MCF 10A (cell line): ENCODE results near the gene ARHGEF25. TPM values are rescaled to one million over a fixed set of nuclear protein-coding genes. Genes with fewer than 3 reads are reported as not detected.

Experiments
- BruUV-seq: library from RNA; stranded (reverse); fragments of 400-500 nt; replicated peaks from 2 replicates; lab custom pipeline; 2021; lab: Mats Ljungman, UMichigan
- CTCF ChIA-PET: fragments of 300-600 bp; sonication (Branson Sonifier 250); formaldehyde crosslinking; extraction: SDS; loops from one replicate; lab custom pipeline; 2021; ENCODE audit warnings: antibody characterized with exemption, inconsistent platforms; lab: Yijun Ruan, JAX
- POLR2A ChIA-PET: fragments of 300-600, 350-650 bp; sonication (Branson Sonifier 250); formaldehyde crosslinking; extraction: SDS; loops from one replicate; lab custom pipeline; 2020; ENCODE audit warnings: antibody characterized with exemption, inconsistent platforms; lab: Yijun Ruan, JAX
- DNase-seq: peaks from one replicate; pipeline ENCODE4 v3.0.0-alpha.2; 2018; ENCODE audit not compliant: unreplicated experiment
- H3K27ac Mint-ChIP-seq: one replicate; pipeline ENCODE4 v1.8.0; 2022; ENCODE audit warnings: mild to moderate bottlenecking, low read depth, mixed read lengths; ENCODE audit not compliant: unreplicated experiment
- H3K27me3 Mint-ChIP-seq: one replicate; pipeline ENCODE4 v1.8.0; 2022; ENCODE audit warnings: mixed read lengths; ENCODE audit not compliant: insufficient read depth, unreplicated experiment
- H3K36me3 Mint-ChIP-seq: one replicate; pipeline ENCODE4 v1.8.0; 2022; ENCODE audit warnings: mild to moderate bottlenecking, moderate library complexity, mixed read lengths; ENCODE audit not compliant: insufficient read depth, unreplicated experiment
- H3K4me1 Mint-ChIP-seq: one replicate; pipeline ENCODE4 v1.8.0; 2022; ENCODE audit warnings: mixed read lengths; ENCODE audit not compliant: insufficient read depth, unreplicated experiment
- H3K4me3 Mint-ChIP-seq: one replicate; pipeline ENCODE4 v1.8.0; 2022; ENCODE audit warnings: mild to moderate bottlenecking, moderate library complexity, mixed read lengths; ENCODE audit not compliant: unreplicated experiment
- H3K9me3 Mint-ChIP-seq: one replicate; pipeline ENCODE4 v1.8.0; 2022; ENCODE audit warnings: mixed read lengths; ENCODE audit not compliant: unreplicated experiment
- intact Hi-C: fragments of 100-400 bp; cut with micrococcal nuclease; formaldehyde crosslinking; loops from 2 replicates; pipeline ENCODE4 v1.14.1; 2022
- total RNA-seq: library from RNA; stranded (reverse); gene quantifications from 2 replicates; pipeline ENCODE4 v1.2.3, GENCODE V29; 2022
- TF ChIP-seq, protein P1 (sequence below): fragments of 200-600 bp; IDR thresholded peaks from one replicate; pipeline ENCODE4 v1.8.0; 2022; ENCODE audit warnings: antibody characterized with exemption, mild to moderate bottlenecking; ENCODE audit not compliant: unreplicated experiment

The ARHGEF25 gene
- total RNA-seq, 1 experiment from 2014 or later, result 0.37 TPM

DNA sequence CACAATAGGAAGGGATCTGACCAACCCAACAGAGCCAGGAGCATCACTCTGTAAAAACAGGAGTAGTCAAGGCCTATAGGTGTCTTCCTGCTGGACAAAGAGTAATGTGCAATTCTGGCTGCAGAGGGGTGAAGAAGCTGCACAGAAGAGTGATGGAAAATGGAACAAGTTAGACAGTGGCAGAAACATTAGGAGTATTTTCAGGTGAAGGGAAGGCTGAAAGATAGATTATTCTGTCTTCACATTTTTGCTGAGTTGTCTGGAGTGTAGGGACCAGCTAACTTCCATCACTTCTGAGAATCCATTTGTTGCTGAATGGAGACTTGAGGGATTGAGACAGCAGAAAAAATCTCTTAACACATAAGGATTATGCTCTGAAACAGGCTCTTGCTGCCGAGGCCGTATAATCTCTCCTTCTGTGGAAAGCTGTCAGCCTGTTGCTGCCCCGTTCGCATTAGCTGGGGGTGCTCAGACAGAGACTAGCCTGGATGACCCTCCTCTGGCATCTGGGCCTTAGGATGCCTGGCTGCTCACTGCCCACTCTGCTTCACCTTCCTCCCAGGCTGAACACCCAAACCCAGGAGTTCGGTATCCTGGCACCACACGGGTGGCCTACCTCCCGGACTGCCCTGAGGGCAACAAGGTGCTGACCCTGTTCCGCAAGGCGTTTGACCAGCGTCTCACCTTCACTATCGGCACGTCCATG is 3.1 kb upstream of the ARHGEF25 start:
- CTCF ChIA-PET, result interaction anchor here (0.6 to 4.5 kb wide), 4 partner anchors 12 to 128 kb away, joined by 3 to 30 read pairs (median 7); no protein-coding TSS in a partner anchor
- no peak for DNase-seq
- TF ChIP-seq, protein P1, sequence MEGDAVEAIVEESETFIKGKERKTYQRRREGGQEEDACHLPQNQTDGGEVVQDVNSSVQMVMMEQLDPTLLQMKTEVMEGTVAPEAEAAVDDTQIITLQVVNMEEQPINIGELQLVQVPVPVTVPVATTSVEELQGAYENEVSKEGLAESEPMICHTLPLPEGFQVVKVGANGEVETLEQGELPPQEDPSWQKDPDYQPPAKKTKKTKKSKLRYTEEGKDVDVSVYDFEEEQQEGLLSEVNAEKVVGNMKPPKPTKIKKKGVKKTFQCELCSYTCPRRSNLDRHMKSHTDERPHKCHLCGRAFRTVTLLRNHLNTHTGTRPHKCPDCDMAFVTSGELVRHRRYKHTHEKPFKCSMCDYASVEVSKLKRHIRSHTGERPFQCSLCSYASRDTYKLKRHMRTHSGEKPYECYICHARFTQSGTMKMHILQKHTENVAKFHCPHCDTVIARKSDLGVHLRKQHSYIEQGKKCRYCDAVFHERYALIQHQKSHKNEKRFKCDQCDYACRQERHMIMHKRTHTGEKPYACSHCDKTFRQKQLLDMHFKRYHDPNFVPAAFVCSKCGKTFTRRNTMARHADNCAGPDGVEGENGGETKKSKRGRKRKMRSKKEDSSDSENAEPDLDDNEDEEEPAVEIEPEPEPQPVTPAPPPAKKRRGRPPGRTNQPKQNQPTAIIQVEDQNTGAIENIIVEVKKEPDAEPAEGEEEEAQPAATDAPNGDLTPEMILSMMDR, result no peak
- H3K36me3 Mint-ChIP-seq, result peaks cover under 1% of the 10 kb centered on the region
- no peaks in the 10 kb centered on the region for H3K27me3 Mint-ChIP-seq
- no peak overlapping the region for H3K27ac Mint-ChIP-seq
- BruUV-seq, result no TSS peak
- no peaks in the 10 kb centered on the region for H3K9me3 Mint-ChIP-seq
- peaks cover 13% of the 10 kb centered on the region for H3K4me1 Mint-ChIP-seq
- H3K4me3 Mint-ChIP-seq, result no peak overlapping the region
- POLR2A ChIA-PET, result no interaction called here
- intact Hi-C loops, result no loop called here

DNA sequence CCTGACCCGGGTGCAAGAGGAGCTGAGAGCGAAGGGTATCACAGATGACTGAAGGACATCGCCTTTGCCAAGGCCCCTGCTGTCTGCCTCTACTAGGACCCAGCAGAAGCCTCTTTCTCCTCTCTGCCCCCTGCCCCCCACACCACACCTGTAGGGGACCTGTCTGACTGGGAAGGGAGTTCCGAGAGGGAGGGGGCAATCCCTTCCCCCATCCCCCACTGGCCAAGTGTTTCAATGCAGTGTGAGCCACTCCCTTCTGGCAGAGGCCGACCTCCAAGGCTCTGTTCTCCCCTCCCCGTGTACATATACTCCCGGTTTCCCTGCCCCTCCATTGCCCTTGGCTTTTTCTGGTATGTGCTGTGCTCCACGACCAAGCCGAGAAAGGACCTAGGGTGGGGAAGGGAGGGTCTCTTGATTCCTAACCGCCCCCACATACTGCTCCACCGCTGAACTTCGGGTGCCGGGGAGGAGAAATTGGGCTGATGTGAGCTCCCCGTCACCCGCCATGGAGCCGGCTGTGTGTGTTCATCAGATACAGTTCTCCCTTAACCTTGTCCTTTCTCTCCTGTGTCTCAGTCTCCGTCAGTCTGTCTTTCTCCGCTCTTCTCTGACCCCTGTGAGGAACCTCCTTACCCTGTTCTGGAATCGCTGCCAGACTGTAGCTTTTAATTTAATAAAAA is 2.0 kb upstream of the ARHGEF25 start:
- H3K9me3 Mint-ChIP-seq, result no peaks in the 10 kb centered on the region
- H3K36me3 Mint-ChIP-seq, result no peaks in the 10 kb centered on the region
- intact Hi-C loops, result no loop called here
- TF ChIP-seq, protein P1, result no peak
- H3K27ac Mint-ChIP-seq, result no peak overlapping the region
- ChIA-PET POLR2A (no interaction called here), CTCF (interaction anchor here (2.7 to 4.5 kb wide), 2 partner anchors 11 to 26 kb away, joined by 10 to 30 read pairs; no protein-coding TSS in a partner anchor)
- DNase-seq, result no peak
- H3K4me3 Mint-ChIP-seq, result no peak overlapping the region
- H3K4me1 Mint-ChIP-seq, result peaks cover 4% of the 10 kb centered on the region
- H3K27me3 Mint-ChIP-seq, result no peaks in the 10 kb centered on the region
- BruUV-seq, result no TSS peak

DNA sequence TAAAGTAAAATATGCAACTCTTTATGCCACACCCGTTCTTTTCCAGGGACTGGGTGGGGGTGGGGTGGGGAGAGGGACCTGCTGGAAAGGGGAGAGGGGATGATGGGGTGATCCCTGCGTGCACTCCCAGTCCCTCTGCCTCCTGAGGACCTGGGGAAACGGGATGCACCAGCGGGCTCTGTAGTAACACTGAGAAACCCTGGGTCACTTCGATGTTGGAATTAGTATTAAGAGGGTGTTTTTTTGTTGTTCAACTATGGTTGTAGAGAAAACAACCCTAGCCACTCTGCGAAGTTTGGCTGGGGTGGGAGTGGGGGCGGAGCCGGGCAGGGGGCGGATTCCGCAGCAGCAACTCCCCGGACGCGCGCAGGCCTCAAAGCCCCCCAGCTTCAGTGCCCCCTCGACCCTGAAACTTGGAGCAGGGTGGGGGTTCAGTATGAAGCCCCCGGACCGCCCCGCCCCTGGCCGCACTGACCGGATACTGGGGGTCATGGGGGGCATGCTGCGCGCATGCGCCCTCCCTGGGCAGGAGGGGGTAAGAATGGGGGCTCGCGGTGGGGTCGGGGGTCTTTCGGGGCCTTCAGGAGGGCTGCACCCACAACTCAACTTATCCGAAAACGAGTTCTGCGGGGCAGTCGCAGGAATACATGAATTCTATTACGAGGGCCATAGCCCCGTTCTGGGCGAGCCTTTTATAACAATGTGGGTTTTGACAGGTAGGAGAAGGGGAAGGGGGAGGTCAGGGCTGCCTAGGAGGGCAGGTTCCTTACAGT is 1.3 kb upstream of the ARHGEF25 start:
- TF ChIP-seq, protein P1, result no peak
- no peak for DNase-seq
- Mint-ChIP-seq H3K27ac (no peak overlapping the region), H3K4me1 (no peaks in the 10 kb centered on the region), H3K9me3 (no peaks in the 10 kb centered on the region), H3K27me3 (peaks cover under 1% of the 10 kb centered on the region), H3K4me3 (peak overlapping the region; percentile 38), H3K36me3 (no peaks in the 10 kb centered on the region)
- ChIA-PET CTCF (no interaction called here), POLR2A (no interaction called here)
- BruUV-seq, result no TSS peak
- intact Hi-C loops, result no loop called here
